Loucy (cell line): ENCODE data around the gene GPC5.

Source experiments
- EZH2phosphoT487 ChIP-seq: fragments of 200-600 bp; IDR thresholded peaks from 2 replicates; pipeline ENCODE4 v1.6.1; 2018; ENCODE audit warnings: antibody characterized with exemption, mild to moderate bottlenecking, moderate library complexity, borderline replicate concordance
- TF ChIP-seq, protein P1 (sequence below): fragments of 200-600 bp; sonication (generic); conservative IDR thresholded peaks from 2 replicates; pipeline ENCODE4 v1.5.1; 2014; ENCODE audit warnings: mild to moderate bottlenecking, antibody characterized with exemption, low read length

DNA sequence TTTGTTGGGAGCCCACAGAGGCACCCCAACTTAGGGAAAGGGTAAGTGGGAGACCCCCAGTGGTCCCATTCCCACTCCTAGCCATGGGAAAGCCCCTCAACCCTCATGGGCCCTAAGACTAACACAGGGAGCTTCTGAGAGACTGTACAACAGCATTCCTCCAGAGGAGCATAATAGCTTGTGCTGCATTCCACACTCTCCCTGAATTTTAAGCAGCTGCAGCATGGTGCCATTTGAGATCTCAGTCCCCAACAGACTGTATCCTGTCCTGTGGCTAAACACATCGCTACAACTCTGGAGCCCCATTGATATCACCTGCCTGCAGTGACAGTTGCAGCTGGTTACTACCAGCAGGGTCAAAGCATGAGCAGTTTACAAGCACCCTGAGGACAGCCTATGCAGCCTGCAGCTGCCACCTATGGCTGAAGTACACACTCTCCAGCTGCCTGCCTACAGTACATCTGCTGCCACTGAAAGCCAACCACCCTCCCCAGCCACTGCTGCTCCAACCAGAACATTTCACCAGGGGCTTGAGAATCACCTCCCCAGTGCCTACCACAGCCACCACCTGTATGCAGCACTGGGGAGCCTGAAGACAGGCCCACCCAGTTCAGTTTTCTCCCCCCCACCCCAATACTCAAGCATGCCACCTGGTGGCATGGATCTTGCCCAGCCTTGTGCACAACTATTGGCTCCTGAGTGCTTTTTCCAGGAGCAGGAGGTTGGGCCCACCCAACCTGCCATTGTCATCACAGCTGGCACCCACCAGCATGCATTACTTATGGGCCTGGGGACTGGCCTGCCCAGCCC is 557.3 kb downstream of the GPC5 start:
- TF ChIP-seq, protein P1, sequence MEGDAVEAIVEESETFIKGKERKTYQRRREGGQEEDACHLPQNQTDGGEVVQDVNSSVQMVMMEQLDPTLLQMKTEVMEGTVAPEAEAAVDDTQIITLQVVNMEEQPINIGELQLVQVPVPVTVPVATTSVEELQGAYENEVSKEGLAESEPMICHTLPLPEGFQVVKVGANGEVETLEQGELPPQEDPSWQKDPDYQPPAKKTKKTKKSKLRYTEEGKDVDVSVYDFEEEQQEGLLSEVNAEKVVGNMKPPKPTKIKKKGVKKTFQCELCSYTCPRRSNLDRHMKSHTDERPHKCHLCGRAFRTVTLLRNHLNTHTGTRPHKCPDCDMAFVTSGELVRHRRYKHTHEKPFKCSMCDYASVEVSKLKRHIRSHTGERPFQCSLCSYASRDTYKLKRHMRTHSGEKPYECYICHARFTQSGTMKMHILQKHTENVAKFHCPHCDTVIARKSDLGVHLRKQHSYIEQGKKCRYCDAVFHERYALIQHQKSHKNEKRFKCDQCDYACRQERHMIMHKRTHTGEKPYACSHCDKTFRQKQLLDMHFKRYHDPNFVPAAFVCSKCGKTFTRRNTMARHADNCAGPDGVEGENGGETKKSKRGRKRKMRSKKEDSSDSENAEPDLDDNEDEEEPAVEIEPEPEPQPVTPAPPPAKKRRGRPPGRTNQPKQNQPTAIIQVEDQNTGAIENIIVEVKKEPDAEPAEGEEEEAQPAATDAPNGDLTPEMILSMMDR: no peak
- TF ChIP-seq EZH2phosphoT487: no peak
